Parathyroid adenoma (tissue), 2 donors: ENCODE data around the gene SCN8A.
"Not testable (repeated sequence)": the region's sequence is repeated elsewhere in the genome, so short reads cannot be mapped to it uniquely, and the experiment has no call there.

ENCODE experiments used
- H2AFZ ChIP-seq: fragments of 300-600 bp; sonication (generic); one replicate; pipeline ENCODE4 v1.7.0; 2017; ENCODE audit warnings: antibody characterized with exemption, mild to moderate bottlenecking
- H3K27ac ChIP-seq: fragments of 300-600 bp; sonication (generic); one replicate; pipeline ENCODE4 v1.7.0; 2017
- H3K27me3 ChIP-seq: fragments of 300-600 bp; sonication (generic); one replicate; pipeline ENCODE4 v1.7.0; 2017; ENCODE audit warnings: low read length; ENCODE audit not compliant: control insufficient read depth, insufficient read depth
- H3K36me3 ChIP-seq: fragments of 300-600 bp; sonication (generic); one replicate; pipeline ENCODE4 v1.7.0; 2017; ENCODE audit warnings: low read length; ENCODE audit not compliant: control insufficient read depth, insufficient read depth
- H3K4me1 ChIP-seq: fragments of 300-600 bp; sonication (generic); one replicate; pipeline ENCODE4 v1.7.0; 2017; ENCODE audit warnings: control low read depth
- H3K4me2 ChIP-seq: fragments of 300-600 bp; sonication (generic); one replicate; pipeline ENCODE4 v1.7.0; 2017; ENCODE audit warnings: low read length
- H3K4me3 ChIP-seq: fragments of 300-600 bp; sonication (generic); one replicate; pipeline ENCODE4 v1.7.0; 2017; ENCODE audit warnings: low read depth, low read length
- H3K79me2 ChIP-seq: fragments of 300-600 bp; sonication (generic); one replicate; pipeline ENCODE4 v1.7.0; 2017; ENCODE audit warnings: control low read depth
- H3K9ac ChIP-seq: fragments of 300-600 bp; sonication (generic); one replicate; pipeline ENCODE4 v1.7.0; 2017; ENCODE audit warnings: mild to moderate bottlenecking
- H3K9me3 ChIP-seq: fragments of 300-600 bp; sonication (generic); one replicate; pipeline ENCODE4 v1.7.0; 2017; ENCODE audit warnings: low read length; ENCODE audit not compliant: control insufficient read depth
- TF ChIP-seq, protein P1 (sequence below): fragments of 300-600 bp; sonication (generic); IDR thresholded peaks from one replicate; pipeline ENCODE4 v1.7.0; 2017; ENCODE audit warnings: antibody characterized with exemption, mild to moderate bottlenecking
- donor health status: primary hyperparathyroidism.

Gene SCN8A

DNA sequence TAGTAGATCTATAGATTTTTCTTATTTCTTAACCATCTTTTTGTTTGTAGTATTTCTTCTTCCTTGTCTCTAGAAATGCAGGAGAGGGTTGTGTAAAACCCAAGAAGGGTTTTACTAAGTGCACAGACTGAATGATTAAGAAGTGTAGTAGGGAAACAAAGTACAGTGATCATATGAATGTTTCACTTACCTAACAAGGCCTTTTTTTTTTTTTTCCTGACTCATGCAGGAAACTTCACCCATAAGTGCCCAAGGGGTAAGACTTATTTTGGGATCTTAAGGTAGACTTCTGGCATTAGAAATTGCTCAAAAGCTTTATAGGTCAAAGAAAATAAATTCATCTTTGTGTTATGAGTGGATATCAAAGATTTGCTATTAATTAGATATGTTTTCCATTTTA, 10.2 kb downstream of the SCN8A start:
- no peak overlapping the region for H3K4me3 ChIP-seq
- peaks cover 17% of the 10 kb centered on the region for H3K79me2 ChIP-seq
- no peak overlapping the region for H3K9ac ChIP-seq
- no peaks in the 10 kb centered on the region for H3K36me3 ChIP-seq
- H3K27me3 ChIP-seq: no peaks in the 10 kb centered on the region
- no peak overlapping the region for H3K4me2 ChIP-seq
- no peak overlapping the region for H3K27ac ChIP-seq
- H3K9me3 ChIP-seq: no peaks in the 10 kb centered on the region
- TF ChIP-seq, protein P1, sequence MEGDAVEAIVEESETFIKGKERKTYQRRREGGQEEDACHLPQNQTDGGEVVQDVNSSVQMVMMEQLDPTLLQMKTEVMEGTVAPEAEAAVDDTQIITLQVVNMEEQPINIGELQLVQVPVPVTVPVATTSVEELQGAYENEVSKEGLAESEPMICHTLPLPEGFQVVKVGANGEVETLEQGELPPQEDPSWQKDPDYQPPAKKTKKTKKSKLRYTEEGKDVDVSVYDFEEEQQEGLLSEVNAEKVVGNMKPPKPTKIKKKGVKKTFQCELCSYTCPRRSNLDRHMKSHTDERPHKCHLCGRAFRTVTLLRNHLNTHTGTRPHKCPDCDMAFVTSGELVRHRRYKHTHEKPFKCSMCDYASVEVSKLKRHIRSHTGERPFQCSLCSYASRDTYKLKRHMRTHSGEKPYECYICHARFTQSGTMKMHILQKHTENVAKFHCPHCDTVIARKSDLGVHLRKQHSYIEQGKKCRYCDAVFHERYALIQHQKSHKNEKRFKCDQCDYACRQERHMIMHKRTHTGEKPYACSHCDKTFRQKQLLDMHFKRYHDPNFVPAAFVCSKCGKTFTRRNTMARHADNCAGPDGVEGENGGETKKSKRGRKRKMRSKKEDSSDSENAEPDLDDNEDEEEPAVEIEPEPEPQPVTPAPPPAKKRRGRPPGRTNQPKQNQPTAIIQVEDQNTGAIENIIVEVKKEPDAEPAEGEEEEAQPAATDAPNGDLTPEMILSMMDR: no peak
- H3K4me1 ChIP-seq: peaks cover 2% of the 10 kb centered on the region
- no peak overlapping the region for H2AFZ ChIP-seq

DNA sequence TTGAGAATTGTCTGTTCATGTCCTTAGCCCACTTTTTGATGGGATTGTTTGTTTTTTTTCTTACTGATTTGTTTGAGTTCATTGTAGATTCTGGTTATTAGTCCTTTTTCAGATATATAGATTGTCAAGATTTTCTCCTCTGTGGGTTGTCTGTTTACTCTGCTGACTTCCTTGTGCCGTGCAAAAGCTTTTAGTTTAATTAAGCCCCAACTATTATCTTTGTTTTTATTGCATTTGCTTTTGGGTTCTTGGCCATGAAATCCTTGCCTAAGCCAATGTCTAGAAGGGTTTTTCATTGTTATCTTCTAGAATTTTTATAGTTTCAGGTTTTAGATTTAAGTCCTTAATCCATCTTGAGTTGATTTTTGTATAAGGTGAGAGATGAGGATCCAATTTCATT, 14.9 kb downstream of the SCN8A start:
- not testable (repeated sequence) for H3K36me3 ChIP-seq, H3K4me1 ChIP-seq, H2AFZ ChIP-seq, H3K27me3 ChIP-seq, H3K4me2 ChIP-seq, H3K9me3 ChIP-seq, H3K4me3 ChIP-seq, H3K9ac ChIP-seq, H3K27ac ChIP-seq
- peaks cover 33% of the 10 kb centered on the region for H3K79me2 ChIP-seq

DNA sequence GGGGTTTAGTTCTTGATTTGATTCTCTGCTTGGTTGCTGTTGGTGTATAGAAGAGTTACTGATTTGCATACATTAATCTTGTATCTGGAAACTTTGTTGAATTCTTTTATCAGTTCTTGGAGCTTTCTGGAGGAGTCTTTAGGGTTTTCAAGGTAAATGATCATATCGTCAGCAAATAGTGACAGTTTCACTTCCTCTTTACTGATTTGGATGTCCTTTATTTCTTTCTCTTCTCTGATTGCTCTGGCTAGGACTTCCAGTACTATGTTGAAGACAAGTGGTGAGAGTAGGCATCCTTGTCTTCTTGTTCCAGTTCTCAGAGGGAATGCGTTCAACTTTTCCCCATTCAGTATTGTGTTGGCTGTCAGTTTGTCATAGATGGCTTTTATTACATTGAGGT, 16.2 kb downstream of the SCN8A start:
- not testable (repeated sequence) for H3K27me3 ChIP-seq, H3K4me1 ChIP-seq, H3K36me3 ChIP-seq, H3K9me3 ChIP-seq, H3K4me2 ChIP-seq, H3K9ac ChIP-seq, H3K4me3 ChIP-seq, H3K27ac ChIP-seq, H2AFZ ChIP-seq
- H3K79me2 ChIP-seq: peaks cover 33% of the 10 kb centered on the region

DNA sequence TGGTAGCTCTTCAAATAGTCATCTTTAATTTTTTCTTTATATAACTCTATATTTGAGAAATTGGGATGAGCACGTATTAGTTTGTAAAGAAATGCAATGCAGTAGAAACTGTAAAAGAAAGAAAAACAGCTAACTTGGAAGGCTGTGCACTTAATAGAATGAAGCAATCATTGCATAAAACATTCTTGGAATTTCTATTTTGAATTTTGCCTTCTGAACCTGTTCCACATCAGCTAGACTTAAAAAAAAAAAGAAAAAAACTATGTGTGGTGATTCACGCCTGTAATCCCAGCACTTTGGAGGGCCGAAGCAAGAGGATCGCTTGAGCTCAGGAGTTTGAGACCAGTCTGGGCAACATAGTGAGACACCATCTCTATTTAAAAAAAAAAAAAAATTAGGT, 29.4 kb downstream of the SCN8A start:
- Histone ChIP-seq H3K36me3 (no peaks in the 10 kb centered on the region), H3K4me3 (no peak overlapping the region), H3K4me2 (no peak overlapping the region), H3K27ac (no peak overlapping the region), H3K79me2 (peaks cover 21% of the 10 kb centered on the region), H3K27me3 (no peaks in the 10 kb centered on the region), H3K9me3 (no peaks in the 10 kb centered on the region), H3K4me1 (no peaks in the 10 kb centered on the region), H3K9ac (no peak overlapping the region), H2AFZ (no peak overlapping the region)
- TF ChIP-seq, protein P1: no peak

DNA sequence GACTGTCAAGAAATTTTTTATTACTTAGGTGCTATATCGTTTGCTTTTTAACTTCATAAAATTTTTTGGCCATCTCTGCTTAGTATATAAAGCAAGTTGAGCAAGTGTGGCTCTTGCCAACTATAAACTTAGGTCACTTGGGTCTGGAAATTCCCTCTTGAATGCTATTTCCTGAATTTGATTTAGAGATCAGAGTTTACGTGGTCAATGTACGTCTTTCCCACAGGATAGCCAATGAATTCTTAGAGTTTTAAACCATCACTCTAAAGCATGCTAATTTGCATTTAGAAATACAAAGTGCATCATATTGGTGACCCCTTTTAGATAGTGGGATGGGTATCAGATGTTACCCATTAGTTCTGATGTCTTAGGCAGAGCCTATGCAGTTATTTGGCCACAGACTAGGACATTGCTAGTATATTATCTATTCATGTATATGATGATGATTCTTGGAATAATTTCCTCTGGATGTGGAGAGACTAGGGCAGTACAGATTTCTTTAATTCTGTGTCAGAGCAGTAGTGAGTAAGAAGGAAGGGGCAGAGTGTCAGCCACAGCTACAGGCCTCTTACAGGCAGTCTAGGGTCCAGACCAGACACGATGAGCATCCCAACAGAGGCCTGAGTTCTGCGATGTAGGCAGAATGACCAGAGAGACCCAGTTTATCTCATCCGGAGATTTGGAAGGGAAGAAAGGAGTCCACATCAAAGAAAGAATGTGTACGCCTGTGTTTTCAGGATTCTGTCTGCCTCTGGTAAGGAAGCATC, 30.3 kb downstream of the SCN8A start:
- Histone ChIP-seq H2AFZ (no peak overlapping the region), H3K27me3 (no peaks in the 10 kb centered on the region), H3K4me2 (no peak overlapping the region), H3K4me1 (no peaks in the 10 kb centered on the region), H3K27ac (no peak overlapping the region), H3K36me3 (no peaks in the 10 kb centered on the region), H3K9me3 (no peaks in the 10 kb centered on the region), H3K9ac (no peak overlapping the region), H3K79me2 (peaks cover 14% of the 10 kb centered on the region), H3K4me3 (no peak overlapping the region)
- TF ChIP-seq, protein P1: no peak

DNA sequence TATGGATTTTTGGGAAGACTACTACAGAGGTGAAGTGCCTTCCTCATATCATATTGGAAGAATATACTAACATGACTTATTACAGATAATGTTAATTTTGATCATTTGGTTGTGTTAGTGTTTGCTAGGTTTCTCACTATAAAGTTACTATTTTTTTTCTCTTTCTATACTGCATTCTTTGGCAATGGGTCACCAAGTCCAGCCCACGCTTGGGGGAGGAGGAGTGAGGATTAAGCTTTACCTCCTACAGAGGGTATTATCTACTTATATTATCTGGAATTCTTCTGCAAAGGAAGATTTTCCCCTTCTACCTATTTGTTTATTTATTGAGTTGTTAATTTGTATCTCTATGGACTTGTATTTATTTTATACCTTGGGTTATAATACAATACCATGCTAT, 31.5 kb downstream of the SCN8A start:
- Histone ChIP-seq H3K27me3 (no peaks in the 10 kb centered on the region), H3K27ac (no peak overlapping the region), H3K9ac (no peak overlapping the region), H3K4me1 (no peaks in the 10 kb centered on the region), H2AFZ (no peak overlapping the region), H3K36me3 (no peaks in the 10 kb centered on the region), H3K79me2 (peaks cover 13% of the 10 kb centered on the region), H3K9me3 (no peaks in the 10 kb centered on the region), H3K4me2 (no peak overlapping the region), H3K4me3 (no peak overlapping the region)
- TF ChIP-seq, protein P1: no peak
